HepG2 (cell line): ENCODE measurements around the gene MKX. TPM values are rescaled to one million over a fixed set of nuclear protein-coding genes. Genes with fewer than 3 reads are reported as not detected.

ENCODE experiments used
- ATAC-seq: fragments of 200-7000 bp; cut with Tn5 transposase; 3 replicates; pipeline ENCODE4 v1.9.1; 2020; ENCODE audit warnings: mild to moderate bottlenecking, moderate library complexity
- BruUV-seq: library from RNA; stranded (reverse); fragments of 400-500 nt; replicated peaks from 2 replicates; lab custom pipeline; 2021; lab: Mats Ljungman, UMichigan
- CTCF ChIA-PET: fragments of 300-600 bp; formaldehyde crosslinking; extraction: SDS; loops from one replicate; lab custom pipeline; 2021; ENCODE audit warnings: low total read pairs, inconsistent platforms, low intra/inter-chr PET ratio; lab: Yijun Ruan, JAX
- POLR2A ChIA-PET: fragments of 350-600 bp; sonication (Branson Sonifier 250); formaldehyde crosslinking; loops from one replicate; lab custom pipeline; 2020; ENCODE audit warnings: antibody characterized with exemption, inconsistent platforms; lab: Yijun Ruan, JAX
- DNase-seq: peaks from one replicate; pipeline ENCODE4 v3.0.0-alpha.2; 2015; ENCODE audit warnings: low spot score
- FAIRE-seq: peaks from 3 replicates; lab custom pipeline; 2011; peaks lifted over from hg19 to GRCh38; lab: Jason Lieb, UNC
- H2AFZ ChIP-seq: one replicate; pipeline ENCODE4 v1.6.1; 2011; ENCODE audit warnings: low read length, inconsistent platforms
- H3K27ac ChIP-seq: fragments of 300-600 bp; 3 replicates; pipeline ENCODE4 v1.8.0; 2011; ENCODE audit warnings: mixed run types, mild to moderate bottlenecking, mixed read lengths, low read length, inconsistent platforms; ENCODE audit not compliant: insufficient read depth; ENCODE audit errors: extremely low read length
- H3K27me3 ChIP-seq, 2 experiments: fragments of 200-600 bp in 1 of 2; 2 replicates in 1 of 2; 3 replicates in 1 of 2; pipeline versions ENCODE4 v1.6.0 to v1.8.0; 2011; ENCODE audit warnings: low read length in 2 of 2, mild to moderate bottlenecking in 2 of 2, moderate library complexity in 2 of 2, inconsistent platforms in 1 of 2; ENCODE audit not compliant: insufficient read depth in 2 of 2, control insufficient read depth in 1 of 2
- H3K36me3 ChIP-seq, 2 experiments: fragments of 200-600 bp in 1 of 2; replicated peaks in 1 of 2; 2 replicates in 1 of 2; 3 replicates in 1 of 2; pipeline versions ENCODE4 v1.5.1 to v1.8.0; 2011; ENCODE audit warnings: low read length in 2 of 2, inconsistent platforms in 1 of 2; ENCODE audit not compliant: insufficient read depth in 2 of 2, control insufficient read depth in 1 of 2
- H3K4me1 ChIP-seq: 2 replicates; pipeline ENCODE4 v1.5.1; 2012; ENCODE audit warnings: low read length, inconsistent platforms; ENCODE audit not compliant: insufficient read depth
- H3K4me2 ChIP-seq: 2 replicates; pipeline ENCODE4 v1.6.0; 2011; ENCODE audit warnings: low read depth, low read length, inconsistent platforms
- H3K4me3 ChIP-seq, 3 experiments: fragments of 200-600 bp in 1 of 3; sonication (generic), shearing (Covaris generic) in 1 of 3; replicated peaks in 1 of 3; 2 replicates each; pipeline ENCODE4 v1.5.1; 2011 to 2016; ENCODE audit warnings: low read length in 3 of 3, inconsistent platforms in 2 of 3, low read depth in 2 of 3, mild to moderate bottlenecking in 2 of 3, control low read depth in 1 of 3, mixed read lengths in 1 of 3; ENCODE audit not compliant: insufficient read depth in 1 of 3
- H3K79me2 ChIP-seq: one replicate; pipeline ENCODE4 v1.6.1; 2011; ENCODE audit warnings: low read length, inconsistent platforms; ENCODE audit not compliant: insufficient read depth
- H3K9ac ChIP-seq: 2 replicates; pipeline ENCODE4 v1.6.0; 2011; ENCODE audit warnings: mild to moderate bottlenecking, low read depth, low read length, inconsistent platforms; ENCODE audit not compliant: insufficient read depth
- H3K9me3 ChIP-seq: 2 replicates; pipeline ENCODE4 v1.5.1; 2012; ENCODE audit warnings: mild to moderate bottlenecking, low read length
- H4K20me1 ChIP-seq: 2 replicates; pipeline ENCODE4 v1.6.0; 2011; ENCODE audit warnings: inconsistent platforms, mild to moderate bottlenecking, low read length, moderate library complexity; ENCODE audit not compliant: insufficient read depth
- EZH2 ChIP-seq: conservative IDR thresholded peaks from 2 replicates; pipeline ENCODE4 v1.6.1; 2012; ENCODE audit warnings: mild to moderate bottlenecking, low read depth, low read length, moderate library complexity
- GZF1 ChIP-seq: sonication (generic); formaldehyde crosslinking; IDR thresholded peaks from 2 replicates; pipeline ENCODE4 v1.5.1; 2020; ENCODE audit warnings: mild to moderate bottlenecking, missing genetic modification reagents
- HDAC6 ChIP-seq: fragments of 200-600 bp; sonication (generic); IDR thresholded peaks from 2 replicates; pipeline ENCODE4 v1.7.0; 2017; ENCODE audit warnings: mild to moderate bottlenecking, antibody characterized with exemption, low read length, low read depth
- IKZF4 ChIP-seq: sonication (generic); formaldehyde crosslinking; IDR thresholded peaks from 2 replicates; pipeline ENCODE4 v1.5.1; 2020; ENCODE audit warnings: borderline replicate concordance, mild to moderate bottlenecking, low read depth, missing genetic modification reagents; ENCODE audit errors: not compliant biosample characterization
- PHF20 ChIP-seq: sonication (generic); formaldehyde crosslinking; IDR thresholded peaks from 2 replicates; pipeline ENCODE4 v1.5.0; 2020; ENCODE audit warnings: mild to moderate bottlenecking, missing genetic modification reagents
- POGK ChIP-seq: sonication (generic); formaldehyde crosslinking; conservative IDR thresholded peaks from 2 replicates; pipeline ENCODE4 v1.8.0; 2022; ENCODE audit warnings: mild to moderate bottlenecking, moderate library complexity, missing genetic modification reagents
- SALL2 ChIP-seq: sonication (generic); formaldehyde crosslinking; IDR thresholded peaks from 2 replicates; pipeline ENCODE4 v1.8.1; 2023; ENCODE audit warnings: mild to moderate bottlenecking, missing genetic modification reagents, inconsistent platforms
- SIX4 ChIP-seq: sonication (generic); formaldehyde crosslinking; IDR thresholded peaks from 2 replicates; pipeline ENCODE4 v1.4.0; 2020; ENCODE audit warnings: missing genetic modification reagents
- SNRNP70 ChIP-seq: fragments of 200-400 bp; formaldehyde crosslinking; IDR thresholded peaks from 2 replicates; pipeline ENCODE4 v1.6.1; 2017; ENCODE audit warnings: mild to moderate bottlenecking, low read depth, low read length, moderate library complexity
- TFE3 ChIP-seq: IDR thresholded peaks from 2 replicates; pipeline ENCODE4 v1.6.1; 2016
- ZBTB21 ChIP-seq: sonication (generic); formaldehyde crosslinking; IDR thresholded peaks from 2 replicates; pipeline ENCODE4 v1.4.0; 2020; ENCODE audit warnings: missing genetic modification reagents
- ZFX ChIP-seq: sonication (generic); formaldehyde crosslinking; IDR thresholded peaks from 2 replicates; pipeline ENCODE4 v1.4.0; 2020; ENCODE audit warnings: mild to moderate bottlenecking, low read depth, missing genetic modification reagents, moderate library complexity
- ZNF180 ChIP-seq: sonication (generic); formaldehyde crosslinking; IDR thresholded peaks from 2 replicates; pipeline ENCODE4 v1.4.0; 2020; ENCODE audit warnings: low read depth, missing genetic modification reagents, borderline replicate concordance
- ZNF747 ChIP-seq: sonication (generic); formaldehyde crosslinking; IDR thresholded peaks from 2 replicates; pipeline ENCODE4 v1.8.1; 2023; ENCODE audit warnings: missing genetic modification reagents, mild to moderate bottlenecking, borderline replicate concordance
- ZNF788 ChIP-seq: sonication (generic); formaldehyde crosslinking; IDR thresholded peaks from 2 replicates; pipeline ENCODE4 v1.5.0; 2020; ENCODE audit warnings: mild to moderate bottlenecking, missing genetic modification reagents, borderline replicate concordance
- WGBS: methylation state at CpG from one replicate; pipeline ENCODE4 v1.1.6; 2017; ENCODE audit warnings: low lambda C conversion rate; 5-methylcytosine and 5-hydroxymethylcytosine counted together
- in situ Hi-C: cut with HindIII; loops from 2 replicates; pipeline ENCODE4 v1.10.0; 2017; ENCODE audit warnings: low pct_unique_long_range_greater_than_20kb; ENCODE audit not compliant: extremely low pct_ligation_motif_present
- intact Hi-C: fragments of 100-400 bp; cut with micrococcal nuclease; formaldehyde crosslinking; loops from one replicate; pipeline ENCODE4 v1.10.0; 2022; ENCODE audit not compliant: unreplicated experiment
- polyA plus RNA-seq, 8 experiments: library from polyadenylated mRNA; depleted of rRNA in 3 of 8; stranded (reverse) in 7 of 8; unstranded in 1 of 8; fragments of >200 nt; fragmentation: Illumina TruSeq in 4 of 8; extraction: Trizol in 4 of 8; gene quantifications; 2 replicates each; pipeline versions ENCODE4 v1.2.1 to v1.2.3, GENCODE V29; 2011 to 2016; ENCODE audit warnings: low read depth in 4 of 8, missing spikeins in 1 of 8, mixed read lengths in 1 of 8; ENCODE audit not compliant: insufficient read depth in 1 of 8
- total RNA-seq, 5 experiments: library from RNA; depleted of rRNA; stranded (reverse); fragments of >200 nt; fragmentation: Illumina TruSeq; extraction: Trizol; gene quantifications; 2 replicates each; pipeline ENCODE4 v1.2.3, GENCODE V29; 2016; ENCODE audit warnings: low read depth in 1 of 5
- TF ChIP-seq, protein P1 (sequence below): sonication (generic); formaldehyde crosslinking; IDR thresholded peaks from 2 replicates; pipeline ENCODE4 v1.8.1; 2022; ENCODE audit warnings: mild to moderate bottlenecking, missing genetic modification reagents
- TF ChIP-seq, protein P2 (sequence below): IDR thresholded peaks from 2 replicates; pipeline ENCODE4 v1.6.1; 2016; ENCODE audit warnings: missing genetic modification reagents, missing compliant biosample characterization

The MKX gene
- total and polyA plus RNA-seq, 2 of the 13 experiments (the other 11 are each of a cell fraction or from before 2014, with no cell fraction given), result not detected

DNA sequence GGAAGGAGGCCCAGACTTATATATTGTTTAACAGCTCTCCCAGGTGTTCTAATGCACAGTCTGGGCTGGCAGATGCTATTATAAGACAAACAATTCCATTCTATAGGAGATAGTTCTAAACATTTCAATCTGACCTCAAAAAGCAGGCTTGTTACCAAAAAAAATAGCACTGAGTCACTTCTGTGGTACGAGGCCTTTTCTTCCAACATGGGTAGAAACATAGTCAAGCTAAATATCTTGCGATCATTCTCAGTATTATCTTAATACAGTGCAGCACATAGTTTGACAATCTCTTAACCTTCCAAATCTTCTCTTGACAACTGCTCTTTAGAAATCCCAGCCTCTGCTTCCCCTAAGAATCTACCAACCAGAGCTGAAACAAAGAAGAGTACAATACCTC is 46.6 kb upstream of the MKX start:
- BruUV-seq, result no TSS peak
- H3K9ac ChIP-seq, result no peak overlapping the region
- no peak overlapping the region for H3K4me2 ChIP-seq
- FAIRE-seq (no peak), DNase-seq (no peak), ATAC-seq (no peak)
- 33% methylated on average over 2 of the region's 2 CpGs for WGBS
- TF ChIP-seq ZNF180 (no peak), GZF1 (CRISPR knock-in tag) (no peak), PHF20 (CRISPR knock-in tag) (no peak), SNRNP70 (no peak), TFE3 (CRISPR knock-in tag) (no peak), IKZF4 (CRISPR knock-in tag) (no peak), EZH2 (no peak), POGK (no peak), SIX4 (CRISPR knock-in tag) (no peak), ZNF788 (CRISPR knock-in tag) (no peak), ZBTB21 (CRISPR knock-in tag) (no peak), HDAC6 (no peak), ZNF747 (CRISPR knock-in tag) (no peak), ZFX (no peak), SALL2 (CRISPR knock-in tag) (no peak)
- TF ChIP-seq, protein P1, sequence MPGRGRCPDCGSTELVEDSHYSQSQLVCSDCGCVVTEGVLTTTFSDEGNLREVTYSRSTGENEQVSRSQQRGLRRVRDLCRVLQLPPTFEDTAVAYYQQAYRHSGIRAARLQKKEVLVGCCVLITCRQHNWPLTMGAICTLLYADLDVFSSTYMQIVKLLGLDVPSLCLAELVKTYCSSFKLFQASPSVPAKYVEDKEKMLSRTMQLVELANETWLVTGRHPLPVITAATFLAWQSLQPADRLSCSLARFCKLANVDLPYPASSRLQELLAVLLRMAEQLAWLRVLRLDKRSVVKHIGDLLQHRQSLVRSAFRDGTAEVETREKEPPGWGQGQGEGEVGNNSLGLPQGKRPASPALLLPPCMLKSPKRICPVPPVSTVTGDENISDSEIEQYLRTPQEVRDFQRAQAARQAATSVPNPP (CRISPR knock-in tag), result no peak
- TF ChIP-seq, protein P2, sequence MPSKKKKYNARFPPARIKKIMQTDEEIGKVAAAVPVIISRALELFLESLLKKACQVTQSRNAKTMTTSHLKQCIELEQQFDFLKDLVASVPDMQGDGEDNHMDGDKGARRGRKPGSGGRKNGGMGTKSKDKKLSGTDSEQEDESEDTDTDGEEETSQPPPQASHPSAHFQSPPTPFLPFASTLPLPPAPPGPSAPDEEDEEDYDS (CRISPR knock-in tag), result no peak
- POLR2A ChIA-PET, result no interaction called here
- intact Hi-C loops (no loop called here), in situ Hi-C loops (no loop called here)
- no peak overlapping the region for H2AFZ ChIP-seq
- no peak overlapping the region for H3K27ac ChIP-seq
- no peaks in the 10 kb centered on the region for H3K9me3 ChIP-seq
- H4K20me1 ChIP-seq, result no peaks in the 10 kb centered on the region
- no peaks in the 10 kb centered on the region for H3K36me3 ChIP-seq
- H3K79me2 ChIP-seq, result no peaks in the 10 kb centered on the region
- H3K4me3 ChIP-seq, result no peak overlapping the region
- peaks cover 0 to 12% of the 10 kb centered on the region in 2 experiments; a peak in 2 of 5 replicates for H3K27me3 ChIP-seq
- CTCF ChIA-PET, result no interaction called here
- H3K4me1 ChIP-seq, result no peaks in the 10 kb centered on the region
